Measurements from ENCODE around the gene ELN. TPM values are rescaled to one million over a fixed set of nuclear protein-coding genes. Genes with fewer than 3 reads are reported as not detected.
A peak's percentile ranks its signal among the peaks of the same experiment; 100 is the strongest.
"Not testable (repeated sequence)": the region's sequence is repeated elsewhere in the genome, so short reads cannot be mapped to it uniquely, and the experiment has no call there.

The ELN gene
- not detected in 2 replicates for total RNA-seq

DNA sequence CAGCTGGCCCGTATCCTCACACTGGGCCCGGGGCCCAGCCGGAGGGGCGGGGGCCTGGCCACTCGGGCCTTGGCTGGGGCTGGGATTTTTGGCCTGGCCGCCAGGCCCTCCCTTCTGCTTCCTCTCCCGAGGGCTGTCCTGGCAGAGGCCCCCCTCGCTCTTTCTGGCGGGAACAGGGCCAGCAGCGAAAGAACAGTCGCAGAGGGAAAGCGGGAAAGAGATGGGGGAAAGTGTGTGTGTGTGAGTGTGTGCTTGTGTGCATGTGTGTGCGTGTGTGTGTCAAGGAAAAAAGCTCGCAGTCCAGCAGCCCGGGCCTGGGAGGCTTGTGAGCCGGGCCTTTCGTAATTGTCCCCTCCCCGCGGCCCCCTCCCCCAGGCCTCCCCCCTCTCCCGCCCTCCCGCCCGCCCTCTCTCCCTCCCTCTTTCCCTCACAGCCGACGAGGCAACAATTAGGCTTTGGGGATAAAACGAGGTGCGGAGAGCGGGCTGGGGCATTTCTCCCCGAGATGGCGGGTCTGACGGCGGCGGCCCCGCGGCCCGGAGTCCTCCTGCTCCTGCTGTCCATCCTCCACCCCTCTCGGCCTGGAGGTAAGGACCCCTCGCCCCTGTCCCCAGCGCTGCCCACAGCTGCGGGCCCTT is at the start of gene ELN:
ELN (plus strand) TSS at position 491 of the 638 bp plus-strand sequence; CDS start at position 506, 15 bp downstream.
- Mint-ChIP-seq H3K36me3 (ENCODE audit: low read depth) (no peaks in the 10 kb centered on the region), H3K27me3 (peaks cover 50% of the 10 kb centered on the region), H3K9me3 (no peaks in the 10 kb centered on the region), H3K27ac (no peak within 1 kb of the TSS), H3K4me1 (peaks cover 6% of the 10 kb centered on the region), H3K4me3 (no peak within 1 kb of the TSS)
- no peak for DNase-seq
- intact Hi-C loops (cut with micrococcal nuclease) = no loop called here

DNA sequence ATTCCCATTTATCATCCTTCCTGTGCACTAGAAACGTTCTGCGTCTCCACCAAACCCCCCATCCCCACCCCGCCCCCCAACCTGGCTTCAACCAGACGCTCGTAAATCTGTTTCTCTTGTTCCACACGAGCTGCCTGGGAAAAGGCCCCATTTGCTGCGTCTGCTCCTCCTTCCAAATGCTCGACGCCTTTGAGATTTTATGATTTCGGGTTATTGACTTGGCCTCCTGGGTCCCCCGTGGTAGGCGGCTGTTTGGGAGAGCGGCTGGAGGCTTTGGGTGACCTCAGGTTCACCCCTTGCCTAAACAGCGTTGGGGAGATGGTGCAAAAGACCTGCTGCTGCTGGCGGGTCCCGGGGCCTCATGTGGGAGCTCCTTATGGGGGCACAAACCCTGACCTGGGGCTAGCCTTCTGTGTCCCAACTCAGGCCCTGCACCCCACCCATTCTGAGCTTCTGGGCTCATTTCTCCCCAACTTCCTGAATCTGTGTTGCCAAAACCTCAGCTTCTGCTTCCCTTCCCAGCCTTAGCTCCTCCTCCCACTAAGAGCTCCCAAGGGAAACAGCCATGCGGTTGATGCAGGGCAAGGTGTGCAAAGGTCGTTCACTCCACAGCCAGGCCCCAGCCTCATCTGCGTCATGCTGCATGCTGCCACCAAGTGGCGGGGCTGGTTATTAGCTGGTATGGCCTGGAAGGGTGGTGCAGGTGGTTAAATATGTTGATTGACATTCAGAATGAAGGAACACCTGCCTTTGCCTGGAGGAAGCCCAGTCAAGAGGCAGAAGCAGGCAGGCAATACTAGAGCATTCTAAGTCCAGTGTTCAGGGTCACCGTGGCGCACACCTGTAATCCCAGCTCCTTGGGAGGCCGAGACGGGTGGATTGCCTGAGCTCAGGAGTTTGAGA is 49.1 kb upstream of the ELN start:
- no peaks in the 10 kb centered on the region for H3K9me3 Mint-ChIP-seq
- intact Hi-C loops (cut with micrococcal nuclease) = no loop called here
- no peaks in the 10 kb centered on the region for H3K36me3 Mint-ChIP-seq (ENCODE audit: low read depth)
- DNase-seq = peak; percentile 67
- peaks cover 2% of the 10 kb centered on the region for H3K27me3 Mint-ChIP-seq
- no peak overlapping the region for H3K4me3 Mint-ChIP-seq
- H3K27ac Mint-ChIP-seq = no peak overlapping the region
- H3K4me1 Mint-ChIP-seq = no peaks in the 10 kb centered on the region

DNA sequence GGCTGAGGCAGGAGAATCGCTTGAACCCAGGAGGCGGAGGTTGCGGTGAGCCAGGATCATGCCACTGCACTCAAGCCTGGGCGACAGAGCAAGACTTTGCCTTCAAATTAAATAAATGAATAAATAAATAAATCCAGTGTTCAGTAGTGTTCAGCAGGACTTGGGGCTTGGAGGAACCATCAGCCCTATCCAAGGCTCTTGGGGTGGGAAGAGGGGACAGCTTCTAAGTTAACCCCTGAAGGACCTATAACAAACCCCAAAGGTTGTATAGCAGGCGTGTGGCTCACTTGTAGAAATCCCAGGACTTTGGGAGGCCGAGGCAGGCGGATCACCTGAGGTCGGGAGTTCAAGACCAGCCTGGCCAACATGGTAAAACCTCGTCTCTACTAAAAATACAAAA is 48.3 kb upstream of the ELN start:
- H3K4me3 Mint-ChIP-seq; H3K4me1 Mint-ChIP-seq; H3K27ac Mint-ChIP-seq; intact Hi-C loops (cut with micrococcal nuclease); DNase-seq; H3K27me3 Mint-ChIP-seq; H3K36me3 Mint-ChIP-seq (ENCODE audit: low read depth); H3K9me3 Mint-ChIP-seq: not testable (repeated sequence)

DNA sequence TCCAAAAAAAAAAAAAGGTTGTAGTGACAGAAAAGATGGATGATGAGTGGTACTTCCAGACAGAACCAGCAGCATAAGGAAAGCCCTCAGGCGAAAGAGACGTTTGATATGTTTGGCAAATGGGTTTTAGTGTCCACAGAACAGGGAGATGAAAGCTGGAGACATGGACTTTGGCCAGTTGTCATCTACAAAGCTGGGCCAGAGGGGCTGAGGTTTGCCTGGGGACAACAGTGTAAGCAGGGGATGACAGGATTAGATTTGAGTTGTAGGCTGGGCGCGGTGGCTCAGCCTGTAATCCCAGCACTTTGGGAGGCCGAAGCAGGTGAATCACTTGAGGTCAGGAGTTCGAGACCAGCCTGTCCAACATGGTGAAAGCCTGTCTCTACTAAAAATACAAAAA is 47.8 kb upstream of the ELN start:
- no peak overlapping the region for H3K27ac Mint-ChIP-seq
- H3K4me3 Mint-ChIP-seq = no peak overlapping the region
- peaks cover 2% of the 10 kb centered on the region for H3K27me3 Mint-ChIP-seq
- H3K9me3 Mint-ChIP-seq = no peaks in the 10 kb centered on the region
- intact Hi-C loops (cut with micrococcal nuclease) = no loop called here
- H3K36me3 Mint-ChIP-seq (ENCODE audit: low read depth) = no peaks in the 10 kb centered on the region
- H3K4me1 Mint-ChIP-seq = no peaks in the 10 kb centered on the region
- no peak for DNase-seq

DNA sequence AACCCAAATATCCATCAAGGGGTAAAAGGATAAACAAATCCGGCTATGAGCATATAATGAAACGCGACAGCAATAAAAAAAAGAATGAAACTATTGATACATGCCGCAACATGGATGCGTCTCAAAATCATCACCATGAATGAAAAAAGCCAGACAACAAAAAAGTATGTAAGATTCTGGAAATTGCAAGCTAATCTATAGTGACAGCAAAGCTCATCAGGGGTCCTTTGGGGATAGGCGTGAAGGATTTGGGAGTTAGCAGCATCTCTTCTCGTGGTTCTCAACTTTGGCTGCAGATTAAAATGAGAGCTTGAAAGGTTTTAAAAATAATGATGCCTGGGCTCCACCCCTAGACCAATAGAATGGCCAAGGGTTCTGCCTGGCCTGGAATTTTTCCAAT is 46.0 kb upstream of the ELN start:
- H3K27me3 Mint-ChIP-seq = peaks cover 2% of the 10 kb centered on the region
- no peaks in the 10 kb centered on the region for H3K36me3 Mint-ChIP-seq (ENCODE audit: low read depth)
- H3K27ac Mint-ChIP-seq = no peak overlapping the region
- intact Hi-C loops (cut with micrococcal nuclease) = no loop called here
- no peaks in the 10 kb centered on the region for H3K9me3 Mint-ChIP-seq
- no peaks in the 10 kb centered on the region for H3K4me1 Mint-ChIP-seq
- no peak overlapping the region for H3K4me3 Mint-ChIP-seq
- DNase-seq = no peak

DNA sequence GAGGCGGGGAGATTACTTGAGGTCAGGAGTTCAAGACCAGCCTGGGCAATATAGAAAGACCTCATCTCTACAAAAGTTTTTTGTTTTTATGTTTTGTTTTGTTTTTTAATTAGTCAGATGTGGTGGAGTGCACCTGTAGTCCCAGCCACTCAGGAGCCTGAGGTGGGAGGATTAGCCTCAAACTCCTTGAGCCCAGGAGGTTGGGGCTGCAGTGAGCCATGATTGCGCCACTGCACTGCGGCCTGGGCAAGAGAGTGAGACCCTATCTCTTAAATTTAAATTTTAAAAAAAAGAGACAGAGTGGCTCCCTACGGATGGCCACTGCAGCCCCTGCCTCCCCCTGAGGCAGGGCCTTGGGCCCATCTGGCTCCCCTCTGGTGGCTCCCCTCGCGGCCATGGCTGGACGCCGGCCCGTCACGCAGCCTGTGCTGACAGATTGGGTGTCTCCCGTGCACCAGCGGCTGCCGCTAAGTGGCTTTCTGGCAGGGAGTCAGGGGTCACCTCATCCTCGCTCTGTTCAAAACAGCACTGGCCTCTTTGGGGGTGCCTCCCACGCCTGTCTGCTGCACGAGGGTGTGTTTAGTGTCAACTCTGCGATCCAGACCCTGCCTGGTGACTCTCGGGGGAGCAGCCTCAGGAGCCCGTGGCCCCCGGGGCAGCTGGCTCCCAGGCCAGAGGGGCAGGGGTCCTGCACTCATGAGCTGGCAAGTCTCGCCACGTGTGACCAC is 44.4 kb upstream of the ELN start:
- H3K9me3 Mint-ChIP-seq = no peaks in the 10 kb centered on the region
- H3K4me1 Mint-ChIP-seq = no peaks in the 10 kb centered on the region
- no peaks in the 10 kb centered on the region for H3K36me3 Mint-ChIP-seq (ENCODE audit: low read depth)
- H3K4me3 Mint-ChIP-seq = no peak overlapping the region
- DNase-seq = no peak
- intact Hi-C loops (cut with micrococcal nuclease) = no loop called here
- peaks cover 2% of the 10 kb centered on the region for H3K27me3 Mint-ChIP-seq
- H3K27ac Mint-ChIP-seq = no peak overlapping the region

DNA sequence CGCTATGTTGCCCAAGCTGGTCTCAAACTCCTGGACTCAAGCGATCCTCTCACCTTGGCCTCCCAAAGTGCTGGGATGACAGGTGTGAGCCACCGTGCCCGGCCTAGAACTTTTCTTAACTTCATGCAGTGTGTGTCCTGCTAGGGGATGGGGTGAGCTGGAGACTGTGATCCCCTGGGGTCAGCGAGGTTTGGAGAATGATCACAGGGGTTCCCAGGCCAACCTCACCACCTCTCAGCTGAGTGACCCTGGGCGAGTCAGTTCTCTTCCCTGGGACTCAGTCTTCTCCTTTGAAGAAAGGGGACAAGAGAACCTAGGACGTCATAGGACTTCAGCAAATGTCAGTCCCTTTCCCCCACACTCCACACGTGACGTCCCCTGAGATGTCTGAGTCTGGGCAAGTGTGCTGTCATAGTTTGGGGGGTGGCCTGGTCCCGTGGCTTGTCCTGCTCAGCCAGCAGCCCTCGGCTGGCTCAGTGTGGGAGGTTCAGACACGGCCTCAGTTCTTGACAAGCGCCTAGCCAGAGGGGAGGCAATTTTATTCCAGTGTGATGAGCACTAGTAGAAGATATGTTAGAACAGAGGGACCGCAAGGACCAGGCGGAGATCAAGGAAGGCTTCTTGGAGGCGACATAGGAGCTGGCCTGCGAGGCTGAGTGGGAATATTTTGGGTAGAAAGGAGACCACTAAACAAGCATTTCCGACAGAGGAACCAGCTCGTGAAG is 43.3 kb upstream of the ELN start:
- H3K4me3 Mint-ChIP-seq = no peak overlapping the region
- H3K36me3 Mint-ChIP-seq (ENCODE audit: low read depth) = no peaks in the 10 kb centered on the region
- intact Hi-C loops (cut with micrococcal nuclease) = no loop called here
- no peak overlapping the region for H3K27ac Mint-ChIP-seq
- no peaks in the 10 kb centered on the region for H3K9me3 Mint-ChIP-seq
- peaks cover 2% of the 10 kb centered on the region for H3K27me3 Mint-ChIP-seq
- H3K4me1 Mint-ChIP-seq = no peaks in the 10 kb centered on the region
- DNase-seq = no peak

DNA sequence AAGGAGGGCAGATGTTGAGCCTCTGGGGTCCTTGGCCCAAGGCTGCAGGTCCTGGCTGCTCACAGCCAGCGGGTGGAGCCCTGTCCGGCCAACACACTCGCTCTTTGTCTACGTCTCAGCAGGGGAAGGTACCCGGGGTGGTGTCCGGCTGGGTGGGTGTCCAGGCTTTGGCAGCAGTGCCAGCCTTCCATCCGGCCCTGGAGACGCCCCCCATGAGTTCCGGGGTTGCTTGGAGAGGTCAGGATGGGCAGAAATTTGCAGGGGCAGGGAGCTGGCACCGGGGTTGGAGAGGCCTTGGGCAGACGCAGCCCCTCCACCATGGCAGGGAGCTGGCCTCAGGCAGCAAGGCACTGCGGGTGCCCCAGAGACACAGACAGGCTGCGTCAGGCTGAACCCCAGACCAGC is 42.2 kb upstream of the ELN start:
- DNase-seq = no peak
- peaks cover 2% of the 10 kb centered on the region for H3K27me3 Mint-ChIP-seq
- no peaks in the 10 kb centered on the region for H3K4me1 Mint-ChIP-seq
- no peaks in the 10 kb centered on the region for H3K36me3 Mint-ChIP-seq (ENCODE audit: low read depth)
- H3K27ac Mint-ChIP-seq = no peak overlapping the region
- H3K4me3 Mint-ChIP-seq = no peak overlapping the region
- intact Hi-C loops (cut with micrococcal nuclease) = no loop called here
- no peaks in the 10 kb centered on the region for H3K9me3 Mint-ChIP-seq

DNA sequence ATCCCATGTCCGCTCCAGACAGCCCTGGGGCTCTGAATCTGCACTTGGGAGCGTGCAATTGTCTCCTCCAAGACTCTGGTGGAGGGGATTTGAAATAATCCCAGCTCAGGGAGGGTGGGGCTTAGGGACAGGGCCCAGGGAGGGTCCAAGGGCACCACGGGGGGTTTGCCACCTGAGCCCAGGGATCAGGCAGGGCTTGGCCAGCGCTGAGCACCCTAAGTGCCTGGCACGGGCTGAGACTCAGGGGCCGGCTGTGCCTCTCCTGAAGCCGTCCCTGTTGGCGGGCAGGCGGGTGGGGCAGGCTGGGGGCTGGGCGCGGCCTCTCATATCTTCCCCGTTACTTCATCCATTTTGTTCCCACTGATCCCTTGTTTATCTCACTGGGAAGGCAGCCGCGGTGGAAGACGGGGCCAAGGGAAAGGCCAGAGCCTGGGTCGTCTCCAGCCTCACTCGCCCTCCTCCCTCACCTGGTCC is 41.8 kb upstream of the ELN start:
- DNase-seq = no peak
- Mint-ChIP-seq H3K9me3 (no peaks in the 10 kb centered on the region), H3K4me3 (no peak overlapping the region), H3K4me1 (no peaks in the 10 kb centered on the region), H3K36me3 (ENCODE audit: low read depth) (no peaks in the 10 kb centered on the region), H3K27ac (no peak overlapping the region), H3K27me3 (peaks cover under 1% of the 10 kb centered on the region)
- intact Hi-C loops (cut with micrococcal nuclease) = no loop called here

DNA sequence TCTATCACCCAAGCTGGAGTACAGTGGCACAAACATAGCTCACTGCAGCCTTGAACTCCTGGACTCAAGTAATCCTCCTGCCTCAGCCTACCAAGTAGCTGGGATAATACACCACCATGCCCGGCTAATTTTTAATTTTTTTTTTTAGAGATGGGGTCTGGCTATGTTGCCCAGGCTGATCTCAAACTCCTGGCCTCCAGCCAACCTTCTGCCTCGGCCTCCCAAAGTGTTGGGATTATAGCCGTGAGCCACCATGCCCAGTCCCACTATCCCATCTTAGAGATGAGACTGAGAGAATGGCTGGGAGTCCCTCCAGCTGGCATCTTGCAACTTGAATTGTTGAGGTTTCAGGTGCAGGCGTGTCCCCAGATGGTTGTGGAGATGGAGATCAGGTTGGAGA is 40.7 kb upstream of the ELN start:
- no peak overlapping the region for H3K27ac Mint-ChIP-seq
- H3K9me3 Mint-ChIP-seq = no peaks in the 10 kb centered on the region
- H3K27me3 Mint-ChIP-seq = no peaks in the 10 kb centered on the region
- H3K36me3 Mint-ChIP-seq (ENCODE audit: low read depth) = no peaks in the 10 kb centered on the region
- DNase-seq = no peak
- intact Hi-C loops (cut with micrococcal nuclease) = no loop called here
- no peaks in the 10 kb centered on the region for H3K4me1 Mint-ChIP-seq
- H3K4me3 Mint-ChIP-seq = no peak overlapping the region

DNA sequence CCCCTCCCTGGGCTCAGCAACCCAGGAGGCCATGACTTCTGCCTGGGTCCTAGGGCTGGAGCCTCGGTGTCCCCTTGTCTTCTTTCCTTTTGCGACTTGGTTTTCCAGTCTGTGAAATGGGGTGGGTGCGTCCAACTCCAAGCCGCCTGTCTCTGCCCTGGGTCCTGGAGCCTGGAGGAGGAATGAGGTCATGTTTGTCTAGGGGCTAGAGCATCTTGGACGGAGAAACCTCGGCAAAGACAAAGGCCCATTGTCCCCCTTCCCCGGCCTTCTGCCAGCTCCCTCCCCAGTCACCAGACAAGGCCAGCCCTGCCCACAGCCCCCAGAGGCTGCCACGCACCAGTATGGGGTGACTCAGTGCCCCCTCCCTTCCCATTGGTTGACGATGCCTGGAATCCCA is 39.8 kb upstream of the ELN start:
- Mint-ChIP-seq H3K4me1 (no peaks in the 10 kb centered on the region), H3K4me3 (no peak overlapping the region), H3K27ac (no peak overlapping the region), H3K27me3 (no peaks in the 10 kb centered on the region), H3K36me3 (ENCODE audit: low read depth) (no peaks in the 10 kb centered on the region), H3K9me3 (no peaks in the 10 kb centered on the region)
- intact Hi-C loops (cut with micrococcal nuclease) = no loop called here
- no peak for DNase-seq

DNA sequence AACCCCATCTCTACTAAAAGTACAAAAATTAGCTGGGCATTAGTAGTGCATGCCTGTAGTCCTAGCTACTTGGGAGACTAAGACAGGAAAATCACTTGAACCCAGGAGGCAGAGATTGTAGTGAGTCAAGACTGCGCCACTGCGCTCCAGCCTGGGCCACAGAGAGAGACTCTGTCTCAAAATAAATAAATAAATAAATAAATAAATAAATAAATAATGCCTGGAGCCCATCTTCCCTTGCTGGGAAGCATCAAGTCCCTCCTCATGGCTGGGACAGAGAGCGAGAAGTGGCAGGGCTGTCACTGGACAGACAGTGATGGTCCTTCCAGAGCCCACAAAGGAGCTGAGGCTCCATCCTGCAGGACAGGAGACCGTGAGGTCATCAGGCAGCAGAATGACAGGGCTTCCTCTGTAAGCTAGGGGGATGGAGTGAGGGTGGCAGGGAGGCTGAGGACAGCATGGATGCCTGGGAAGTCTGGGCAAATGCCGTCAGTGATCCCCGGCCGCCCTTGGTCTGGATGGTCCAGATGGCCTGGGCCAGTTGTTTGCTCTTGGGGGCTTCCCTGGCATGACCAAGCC is 36.4 kb upstream of the ELN start:
- no peak for DNase-seq
- Mint-ChIP-seq H3K27me3 (no peaks in the 10 kb centered on the region), H3K36me3 (ENCODE audit: low read depth) (no peaks in the 10 kb centered on the region), H3K4me1 (no peaks in the 10 kb centered on the region), H3K9me3 (peaks cover 21% of the 10 kb centered on the region), H3K4me3 (no peak overlapping the region), H3K27ac (no peak overlapping the region)
- intact Hi-C loops (cut with micrococcal nuclease) = no loop called here

DNA sequence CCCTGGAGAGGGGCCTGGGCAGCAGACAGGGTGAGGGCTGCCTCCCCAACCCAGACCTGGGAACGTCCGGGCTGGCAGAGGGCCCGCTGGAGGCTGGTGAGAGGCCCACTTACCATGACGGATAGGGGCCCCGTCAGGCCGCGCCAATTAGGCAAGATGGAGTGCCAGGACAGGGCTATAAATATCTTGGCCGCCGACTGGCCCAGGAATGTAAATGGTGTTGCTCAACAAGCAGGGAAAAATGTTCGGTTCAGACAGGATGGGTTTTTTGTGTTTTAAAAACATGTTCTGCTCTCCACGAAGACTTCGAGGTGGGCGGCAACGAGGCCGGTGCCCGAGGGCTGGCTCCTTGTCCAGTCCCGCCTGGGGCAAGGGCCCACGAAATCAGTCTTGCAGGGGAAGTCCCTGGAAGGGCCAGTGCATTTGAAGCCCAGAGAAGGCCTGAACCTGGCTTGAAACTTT is 35.8 kb upstream of the ELN start:
- Mint-ChIP-seq H3K9me3 (peaks cover 24% of the 10 kb centered on the region), H3K36me3 (ENCODE audit: low read depth) (no peaks in the 10 kb centered on the region), H3K4me1 (no peaks in the 10 kb centered on the region)

More for the DNA sequence above, 35.8 kb upstream of the ELN start:
- H3K27me3 Mint-ChIP-seq = no peaks in the 10 kb centered on the region
- H3K4me3 Mint-ChIP-seq = no peak overlapping the region
- intact Hi-C loops (cut with micrococcal nuclease) = no loop called here
- DNase-seq = no peak
- H3K27ac Mint-ChIP-seq = no peak overlapping the region

Data from activated CD4-positive, alpha-beta T cell treated with anti-CD3 and anti-CD28 coated beads, Interleukin-2, amount 10 ng/mL, durations not matched to agents 24 days and 14 days (primary cell).